BLaER1 (cell line): ENCODE data around the gene ZNF341.

ENCODE experiments used
- H3K27ac ChIP-seq: shearing (Covaris generic); formaldehyde crosslinking; 2 replicates; pipeline ENCODE4 v1.8.1; 2022
- H3K27me3 ChIP-seq: shearing (Covaris generic); formaldehyde crosslinking; 2 replicates; pipeline ENCODE4 v1.8.1; 2022
- H3K36me3 ChIP-seq: shearing (Covaris generic); formaldehyde crosslinking; 2 replicates; pipeline ENCODE4 v1.8.1; 2022
- H3K4me1 ChIP-seq: shearing (Covaris generic); formaldehyde crosslinking; 2 replicates; pipeline ENCODE4 v1.8.1; 2022
- H3K4me2 ChIP-seq: shearing (Covaris generic); formaldehyde crosslinking; 2 replicates; pipeline ENCODE4 v1.8.1; 2022
- H3K4me3 ChIP-seq: shearing (Covaris generic); formaldehyde crosslinking; 2 replicates; pipeline ENCODE4 v1.8.1; 2022
- H3K9ac ChIP-seq: shearing (Covaris generic); formaldehyde crosslinking; 2 replicates; pipeline ENCODE4 v1.8.1; 2022
- H3K9me3 ChIP-seq: shearing (Covaris generic); formaldehyde crosslinking; 2 replicates; pipeline ENCODE4 v1.8.1; 2022
- H4K20me1 ChIP-seq: shearing (Covaris generic); formaldehyde crosslinking; 2 replicates; pipeline ENCODE4 v1.8.1; 2022
- Cebpa-rat ChIP-seq: shearing (Covaris generic); IDR thresholded peaks from 2 replicates; pipeline ENCODE4 v1.8.1; 2022

ZNF341 gene

GRCh38 chr20:33837096-33837830, 105.5 kb downstream of the ZNF341 start:
- H3K27ac ChIP-seq = peak overlapping the region; percentile 42
- H3K4me3 ChIP-seq = no peak overlapping the region
- TF ChIP-seq Cebpa-rat = no peak
- 0 out of 2 replicates have a peak, but pooled peaks cover 4% of the 10 kb centered on the region for H3K9me3 ChIP-seq
- peaks cover 39% of the 10 kb centered on the region for H3K4me1 ChIP-seq
- H3K27me3 ChIP-seq = no peaks in the 10 kb centered on the region
- peaks cover 40% of the 10 kb centered on the region for H3K36me3 ChIP-seq
- peak overlapping the region; percentile 43; the same call in 1 of the 2 replicates for H3K9ac ChIP-seq
- H3K4me2 ChIP-seq = peak overlapping the region; percentile 64
- H4K20me1 ChIP-seq = peaks cover 100% of the 10 kb centered on the region

GRCh38 chr20:33838035-33838864, 106.5 kb downstream of the ZNF341 start:
- Histone ChIP-seq H3K4me3 (no peak overlapping the region), H3K4me2 (peak overlapping the region; percentile 64), H3K36me3 (peaks cover 30% of the 10 kb centered on the region), H4K20me1 (peaks cover 100% of the 10 kb centered on the region), H3K9me3 (0 out of 2 replicates have a peak, but pooled peaks cover 4% of the 10 kb centered on the region), H3K4me1 (peaks cover 46% of the 10 kb centered on the region), H3K9ac (no peak overlapping the region), H3K27me3 (no peaks in the 10 kb centered on the region), H3K27ac (peak overlapping the region; percentile 42)
- TF ChIP-seq Cebpa-rat = no peak

- H3K4me1 ChIP-seq = peaks cover 55% of the 10 kb centered on the region
- H4K20me1 ChIP-seq = peaks cover 100% of the 10 kb centered on the region
- no peak overlapping the region for H3K4me3 ChIP-seq
- no peak for TF ChIP-seq Cebpa-rat
- H3K4me2 ChIP-seq = 0 out of 2 replicates have a peak overlapping the region, but pooled peaks have one; percentile 5
- no peak overlapping the region for H3K9ac ChIP-seq
- no peaks in the 10 kb centered on the region for H3K27me3 ChIP-seq
- H3K9me3 ChIP-seq = 0 out of 2 replicates have a peak, but pooled peaks cover 4% of the 10 kb centered on the region
- H3K27ac ChIP-seq = no peak overlapping the region
- peaks cover 19% of the 10 kb centered on the region for H3K36me3 ChIP-seq
Observed at GRCh38 chr20:33839591-33839990, 107.8 kb downstream of the ZNF341 start.

GRCh38 chr20:33840160-33840559, 108.4 kb downstream of the ZNF341 start:
- Histone ChIP-seq H3K27me3 (no peaks in the 10 kb centered on the region), H3K4me1 (peaks cover 55% of the 10 kb centered on the region), H3K9me3 (no peaks in the 10 kb centered on the region), H3K27ac (no peak overlapping the region), H3K4me2 (no peak overlapping the region), H3K9ac (no peak overlapping the region), H4K20me1 (peaks cover 100% of the 10 kb centered on the region), H3K4me3 (no peak overlapping the region), H3K36me3 (peaks cover 13% of the 10 kb centered on the region)
- no peak for TF ChIP-seq Cebpa-rat

- H3K9ac ChIP-seq = no peak overlapping the region
- no peak overlapping the region for H3K4me2 ChIP-seq
- no peak overlapping the region for H3K4me3 ChIP-seq
- no peak for TF ChIP-seq Cebpa-rat
- H3K9me3 ChIP-seq = no peaks in the 10 kb centered on the region
- peaks cover 100% of the 10 kb centered on the region for H4K20me1 ChIP-seq
- H3K27me3 ChIP-seq = no peaks in the 10 kb centered on the region
- peaks cover 12% of the 10 kb centered on the region for H3K36me3 ChIP-seq
- H3K27ac ChIP-seq = no peak overlapping the region
- H3K4me1 ChIP-seq = peaks cover 60% of the 10 kb centered on the region
Observed at GRCh38 chr20:33840759-33841435, 109.1 kb downstream of the ZNF341 start.

GRCh38 chr20:33841436-33841799, 109.6 kb downstream of the ZNF341 start:
- TF ChIP-seq Cebpa-rat = no peak
- Histone ChIP-seq H3K4me1 (peaks cover 62% of the 10 kb centered on the region), H3K27me3 (no peaks in the 10 kb centered on the region), H3K9me3 (no peaks in the 10 kb centered on the region), H3K27ac (no peak overlapping the region), H3K4me3 (no peak overlapping the region), H3K36me3 (peaks cover 14% of the 10 kb centered on the region), H3K9ac (no peak overlapping the region), H3K4me2 (no peak overlapping the region), H4K20me1 (peaks cover 100% of the 10 kb centered on the region)
